Measurements from ENCODE around the gene RNF34. TPM values are rescaled to one million over a fixed set of nuclear protein-coding genes. Genes with fewer than 3 reads are reported as not detected.

Gene RNF34
- total and polyA plus RNA-seq, 2 of the 13 experiments (the other 11 are each of a cell fraction or from before 2014, with no cell fraction given) = 36.8 to 53.2 TPM

DNA sequence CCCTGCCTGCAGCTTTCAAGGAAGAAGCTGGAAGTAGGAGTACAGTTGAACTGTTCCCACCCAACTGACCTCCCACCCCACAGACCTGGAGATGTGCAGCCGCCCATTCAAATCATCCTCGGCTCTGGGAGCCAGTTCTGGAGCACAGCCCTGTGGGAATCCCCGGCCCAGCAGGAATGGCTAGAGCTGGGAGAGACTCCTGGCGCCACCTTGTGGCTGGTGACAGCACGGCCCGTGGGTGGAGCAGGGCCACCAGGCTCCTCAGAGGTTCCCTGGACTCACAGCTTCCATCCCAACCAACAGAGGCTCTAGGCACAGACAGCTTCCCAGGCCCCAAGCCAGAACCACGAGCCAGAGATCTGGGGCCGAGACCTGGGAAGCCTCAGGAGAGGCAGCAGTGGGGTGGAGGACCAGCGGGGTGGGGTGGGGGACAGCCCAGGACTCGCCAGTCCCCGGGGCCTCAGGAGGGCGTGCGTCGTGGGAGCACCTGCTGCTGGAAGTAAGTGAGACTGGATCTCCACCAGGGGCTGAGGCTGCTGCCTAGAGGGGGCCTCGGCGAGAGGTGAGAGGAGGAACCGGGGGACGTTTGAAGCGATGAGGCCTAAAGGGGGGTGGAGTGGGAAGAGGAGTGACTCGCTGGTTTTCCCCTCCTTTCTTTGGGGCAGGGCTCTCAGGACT lies 43.4 kb downstream of the RNF34 start (continued):
- TF ChIP-seq HMGXB3 (CRISPR knock-in tag; IDR thresholded peaks at IDR 0.05; ENCODE audit: borderline replicate concordance) (no peak), ZNF354B (CRISPR knock-in tag; IDR thresholded peaks at IDR 0.05) (no peak), SNAPC5 (CRISPR knock-in tag; IDR thresholded peaks at IDR 0.05; ENCODE audit: borderline replicate concordance) (no peak), TBX2 (CRISPR knock-in tag; IDR thresholded peaks at IDR 0.05; ENCODE audit: borderline replicate concordance) (no peak), TOE1 (CRISPR knock-in tag; IDR thresholded peaks at IDR 0.05) (no peak), MXD4 (CRISPR knock-in tag; IDR thresholded peaks at IDR 0.05) (no peak), ZNF569 (CRISPR knock-in tag; IDR thresholded peaks at IDR 0.05; ENCODE audit: borderline replicate concordance) (no peak), ZFP36 (IDR thresholded peaks at IDR 0.05; ENCODE audit: borderline replicate concordance, low read depth, low read length, partially characterized antibody) (no peak), ZNF205 (CRISPR knock-in tag; IDR thresholded peaks at IDR 0.05) (no peak), NCOR1 (IDR thresholded peaks at IDR 0.05; ENCODE audit: borderline replicate concordance, low read length) (no peak), ZNF580 (CRISPR knock-in tag; IDR thresholded peaks at IDR 0.05; ENCODE audit: borderline replicate concordance, low read depth) (0 out of 2 replicates have a peak, but pooled peaks have one; percentile 32), ZSCAN29 (CRISPR knock-in tag; conservative IDR thresholded peaks at IDR 0.05) (no peak), RXRA (CRISPR knock-in tag; IDR thresholded peaks at IDR 0.05) (no peak), NFE2L2 (IDR thresholded peaks at IDR 0.05; ENCODE audit: low read length) (no peak), ZNF564 (CRISPR knock-in tag; IDR thresholded peaks at IDR 0.05) (no peak), ZBTB38 (CRISPR knock-in tag; IDR thresholded peaks at IDR 0.05) (0 out of 2 replicates have a peak, but pooled peaks have one; percentile 17), SMC3 (IDR thresholded peaks at IDR 0.05; ENCODE audit: low read length) (peak; percentile 56; the same call in 1 of the 2 replicates), ZNF788 (CRISPR knock-in tag; IDR thresholded peaks at IDR 0.05; ENCODE audit: borderline replicate concordance) (no peak), ISL2 (CRISPR knock-in tag; IDR thresholded peaks at IDR 0.05) (no peak), SRY (CRISPR knock-in tag; IDR thresholded peaks at IDR 0.05) (no peak)
- TF ChIP-seq, protein P1, sequence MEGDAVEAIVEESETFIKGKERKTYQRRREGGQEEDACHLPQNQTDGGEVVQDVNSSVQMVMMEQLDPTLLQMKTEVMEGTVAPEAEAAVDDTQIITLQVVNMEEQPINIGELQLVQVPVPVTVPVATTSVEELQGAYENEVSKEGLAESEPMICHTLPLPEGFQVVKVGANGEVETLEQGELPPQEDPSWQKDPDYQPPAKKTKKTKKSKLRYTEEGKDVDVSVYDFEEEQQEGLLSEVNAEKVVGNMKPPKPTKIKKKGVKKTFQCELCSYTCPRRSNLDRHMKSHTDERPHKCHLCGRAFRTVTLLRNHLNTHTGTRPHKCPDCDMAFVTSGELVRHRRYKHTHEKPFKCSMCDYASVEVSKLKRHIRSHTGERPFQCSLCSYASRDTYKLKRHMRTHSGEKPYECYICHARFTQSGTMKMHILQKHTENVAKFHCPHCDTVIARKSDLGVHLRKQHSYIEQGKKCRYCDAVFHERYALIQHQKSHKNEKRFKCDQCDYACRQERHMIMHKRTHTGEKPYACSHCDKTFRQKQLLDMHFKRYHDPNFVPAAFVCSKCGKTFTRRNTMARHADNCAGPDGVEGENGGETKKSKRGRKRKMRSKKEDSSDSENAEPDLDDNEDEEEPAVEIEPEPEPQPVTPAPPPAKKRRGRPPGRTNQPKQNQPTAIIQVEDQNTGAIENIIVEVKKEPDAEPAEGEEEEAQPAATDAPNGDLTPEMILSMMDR (CRISPR knock-in tag; IDR thresholded peaks at IDR 0.05) = peak; percentile 96
- TF ChIP-seq, protein P2, sequence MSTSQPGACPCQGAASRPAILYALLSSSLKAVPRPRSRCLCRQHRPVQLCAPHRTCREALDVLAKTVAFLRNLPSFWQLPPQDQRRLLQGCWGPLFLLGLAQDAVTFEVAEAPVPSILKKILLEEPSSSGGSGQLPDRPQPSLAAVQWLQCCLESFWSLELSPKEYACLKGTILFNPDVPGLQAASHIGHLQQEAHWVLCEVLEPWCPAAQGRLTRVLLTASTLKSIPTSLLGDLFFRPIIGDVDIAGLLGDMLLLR (CRISPR knock-in tag; IDR thresholded peaks at IDR 0.05) = no peak
